ENCODE data around the gene MCAT.

Gene MCAT

DNA sequence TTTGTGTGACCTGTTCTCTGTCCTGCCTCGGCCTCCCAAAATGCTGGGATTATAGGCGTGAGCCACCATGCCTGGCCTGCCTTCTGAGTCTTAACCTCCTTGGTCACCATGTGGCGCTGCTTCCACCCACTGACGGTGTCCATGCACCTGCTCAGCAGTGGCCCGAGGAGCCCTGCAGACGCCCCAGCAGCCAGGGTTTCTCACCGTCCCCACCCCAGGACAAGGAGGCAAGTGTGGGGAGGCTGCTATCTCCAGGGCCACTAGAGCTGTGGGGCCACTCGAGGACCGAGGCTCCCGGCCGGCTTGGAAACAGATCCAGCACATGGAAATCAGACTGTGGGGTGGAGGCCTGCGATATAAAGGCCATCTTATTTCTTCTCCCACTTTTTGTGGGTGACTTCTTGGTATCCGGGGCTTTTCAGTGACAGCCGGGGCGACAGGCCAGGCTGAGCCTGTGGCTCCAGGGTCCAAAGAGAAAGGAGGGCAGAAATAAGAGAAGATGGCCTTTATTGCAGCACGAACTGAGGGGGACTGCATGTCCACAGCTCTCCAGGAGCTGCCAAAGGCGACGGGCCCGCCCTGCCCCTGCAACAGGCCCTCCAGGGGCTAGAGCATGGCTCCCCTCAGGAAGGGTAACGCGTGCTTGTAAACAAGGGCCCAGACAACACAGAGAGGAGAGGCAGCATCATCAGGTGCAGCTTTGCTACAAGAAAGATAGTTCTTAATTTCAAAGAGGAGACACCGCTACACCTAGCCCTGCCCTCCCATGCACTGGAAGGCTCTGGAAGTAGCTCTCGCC is 23.1 kb upstream of the MCAT start:
- no peaks in the 10 kb centered on the region for H3K9me3 Mint-ChIP-seq
- no peak overlapping the region for H3K4me3 Mint-ChIP-seq
- H3K27ac Mint-ChIP-seq, result no peak overlapping the region
- H3K36me3 Mint-ChIP-seq, result peaks cover 58% of the 10 kb centered on the region
- no peak for ATAC-seq
- peaks cover 19% of the 10 kb centered on the region for H3K4me1 Mint-ChIP-seq
- H3K27me3 Mint-ChIP-seq, result no peaks in the 10 kb centered on the region

- Mint-ChIP-seq H3K9me3 (no peaks in the 10 kb centered on the region), H3K4me3 (no peak overlapping the region), H3K4me1 (peaks cover 19% of the 10 kb centered on the region), H3K27me3 (no peaks in the 10 kb centered on the region), H3K27ac (peak overlapping the region; percentile 59), H3K36me3 (peaks cover 41% of the 10 kb centered on the region)
- no peak for ATAC-seq
Observed at GRCh38 chr22:43164636-43165035, 21.4 kb upstream of the MCAT start.

GRCh38 chr22:43163241-43163795 is 20.1 kb upstream of the MCAT start:
- peaks cover 30% of the 10 kb centered on the region for H3K36me3 Mint-ChIP-seq

DNA sequence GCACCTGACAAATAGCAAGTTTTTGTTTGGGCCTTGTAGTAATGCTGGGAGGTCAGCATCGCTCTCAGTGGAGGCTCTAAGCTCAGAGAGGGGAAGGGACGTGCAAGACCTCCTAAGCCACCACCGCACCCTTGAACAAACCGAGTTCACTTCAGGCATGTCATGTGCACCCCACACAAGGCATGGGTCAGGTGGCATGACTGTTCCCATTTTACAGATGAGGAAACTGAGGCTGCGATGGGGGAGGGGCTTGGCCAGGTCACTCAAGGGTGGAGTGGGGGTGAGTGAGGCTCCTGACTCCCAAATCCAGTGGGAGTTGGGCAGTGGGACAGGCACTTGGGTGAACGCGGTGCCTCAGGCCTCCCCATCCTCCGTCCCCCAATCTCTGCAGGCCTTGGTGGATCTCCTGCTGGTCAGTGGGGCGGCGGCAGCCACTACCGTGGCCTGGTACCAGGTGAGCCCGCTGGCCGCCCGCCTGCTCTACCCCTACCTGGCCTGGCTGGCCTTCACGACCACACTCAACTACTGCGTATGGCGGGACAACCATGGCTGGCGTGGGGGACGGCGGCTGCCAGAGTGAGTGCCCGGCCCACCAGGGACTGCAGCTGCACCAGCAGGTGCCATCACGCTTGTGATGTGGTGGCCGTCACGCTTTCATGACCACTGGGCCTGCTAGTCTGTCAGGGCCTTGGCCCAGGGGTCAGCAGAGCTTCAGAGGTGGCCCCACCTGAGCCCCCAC is 19.4 kb upstream of the MCAT start:
- H3K4me3 Mint-ChIP-seq, result no peak overlapping the region
- no peaks in the 10 kb centered on the region for H3K27me3 Mint-ChIP-seq
- ATAC-seq, result no peak
- no peak overlapping the region for H3K27ac Mint-ChIP-seq
- H3K9me3 Mint-ChIP-seq, result no peaks in the 10 kb centered on the region
- peaks cover 22% of the 10 kb centered on the region for H3K36me3 Mint-ChIP-seq
- peaks cover 19% of the 10 kb centered on the region for H3K4me1 Mint-ChIP-seq

More at GRCh38 chr22:43163241-43163795, 20.1 kb upstream of the MCAT start:
- no peaks in the 10 kb centered on the region for H3K27me3 Mint-ChIP-seq
- ATAC-seq, result no peak
- H3K27ac Mint-ChIP-seq, result peak overlapping the region; percentile 59
- H3K9me3 Mint-ChIP-seq, result no peaks in the 10 kb centered on the region
- no peak overlapping the region for H3K4me3 Mint-ChIP-seq
- peaks cover 19% of the 10 kb centered on the region for H3K4me1 Mint-ChIP-seq

- Mint-ChIP-seq H3K27me3 (no peaks in the 10 kb centered on the region), H3K9me3 (no peaks in the 10 kb centered on the region), H3K4me1 (peaks cover 28% of the 10 kb centered on the region), H3K4me3 (no peak overlapping the region), H3K27ac (no peak overlapping the region), H3K36me3 (peaks cover 5% of the 10 kb centered on the region)
- ATAC-seq, result no peak
Observed at GRCh38 chr22:43160497-43161126, 17.4 kb upstream of the MCAT start.

DNA sequence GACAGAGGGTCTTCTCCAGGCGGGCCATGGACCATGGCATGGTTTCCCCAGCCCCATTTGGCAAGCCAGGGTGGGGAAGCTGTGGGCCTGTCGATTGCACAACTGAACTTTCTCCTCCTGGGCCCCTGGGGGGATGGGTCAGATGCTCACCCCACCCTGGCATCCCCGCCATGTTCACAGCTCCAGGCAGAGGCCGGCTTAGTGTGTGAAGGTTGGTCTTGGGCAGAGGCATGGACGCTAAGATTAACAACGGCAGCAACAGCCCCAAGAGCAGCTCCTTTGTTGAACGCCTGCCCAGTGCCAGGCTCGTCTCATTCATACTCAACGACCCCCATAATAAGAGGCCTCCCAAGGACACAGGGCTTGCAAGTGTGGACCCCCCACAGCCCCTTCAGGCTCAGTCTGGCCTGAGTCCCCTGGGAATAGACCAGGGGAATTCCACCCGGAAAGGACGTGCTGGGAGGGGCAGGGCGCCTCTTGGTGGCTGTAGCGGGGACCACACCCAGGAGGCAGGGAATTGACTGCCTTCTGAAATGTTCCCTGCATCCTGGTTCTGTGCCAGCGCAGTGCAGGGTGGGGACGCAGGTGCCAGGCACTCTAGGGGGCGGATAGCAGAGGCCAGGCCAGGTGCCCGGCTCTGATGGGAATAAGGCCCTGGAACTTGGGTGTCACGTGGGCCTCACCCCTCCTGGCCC is 16.4 kb upstream of the MCAT start:
- Mint-ChIP-seq H3K4me1 (peaks cover 35% of the 10 kb centered on the region), H3K9me3 (no peaks in the 10 kb centered on the region), H3K36me3 (peaks cover 5% of the 10 kb centered on the region), H3K4me3 (no peak overlapping the region), H3K27me3 (no peaks in the 10 kb centered on the region), H3K27ac (no peak overlapping the region)
- no peak for ATAC-seq

DNA sequence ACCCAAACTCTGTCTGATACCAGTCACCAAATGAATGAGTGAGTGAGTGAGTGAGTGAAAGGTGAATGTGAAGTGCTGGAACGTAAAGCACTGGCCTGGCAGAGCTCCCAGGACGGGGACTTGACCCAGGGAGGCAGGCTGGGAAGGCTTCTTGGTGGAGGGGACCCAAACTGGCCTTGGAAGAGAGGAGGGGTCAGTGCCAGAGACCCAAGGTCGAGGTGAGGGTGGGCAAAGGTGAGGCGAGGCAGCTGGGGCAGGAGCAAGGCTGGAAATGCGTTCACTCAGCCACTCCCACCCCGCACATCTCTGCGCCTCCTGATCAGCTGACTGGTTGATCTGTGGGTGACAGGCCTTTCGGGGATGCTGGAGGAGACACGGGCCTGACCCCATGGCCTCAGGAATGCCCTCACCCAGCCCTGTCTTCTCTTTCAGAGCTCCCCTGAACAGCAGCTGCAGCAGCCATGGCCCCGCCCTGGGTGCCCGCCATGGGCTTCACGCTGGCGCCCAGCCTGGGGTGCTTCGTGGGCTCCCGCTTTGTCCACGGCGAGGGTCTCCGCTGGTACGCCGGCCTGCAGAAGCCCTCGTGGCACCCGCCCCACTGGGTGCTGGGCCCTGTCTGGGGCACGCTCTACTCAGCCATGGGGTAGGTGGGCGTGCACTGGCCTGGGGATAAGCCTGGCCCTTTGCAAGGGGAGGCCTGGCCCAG is 15.7 kb upstream of the MCAT start:
- Mint-ChIP-seq H3K27me3 (no peaks in the 10 kb centered on the region), H3K4me3 (no peak overlapping the region), H3K9me3 (no peaks in the 10 kb centered on the region), H3K27ac (no peak overlapping the region), H3K4me1 (peaks cover 35% of the 10 kb centered on the region), H3K36me3 (peaks cover 5% of the 10 kb centered on the region)
- ATAC-seq, result no peak

DNA sequence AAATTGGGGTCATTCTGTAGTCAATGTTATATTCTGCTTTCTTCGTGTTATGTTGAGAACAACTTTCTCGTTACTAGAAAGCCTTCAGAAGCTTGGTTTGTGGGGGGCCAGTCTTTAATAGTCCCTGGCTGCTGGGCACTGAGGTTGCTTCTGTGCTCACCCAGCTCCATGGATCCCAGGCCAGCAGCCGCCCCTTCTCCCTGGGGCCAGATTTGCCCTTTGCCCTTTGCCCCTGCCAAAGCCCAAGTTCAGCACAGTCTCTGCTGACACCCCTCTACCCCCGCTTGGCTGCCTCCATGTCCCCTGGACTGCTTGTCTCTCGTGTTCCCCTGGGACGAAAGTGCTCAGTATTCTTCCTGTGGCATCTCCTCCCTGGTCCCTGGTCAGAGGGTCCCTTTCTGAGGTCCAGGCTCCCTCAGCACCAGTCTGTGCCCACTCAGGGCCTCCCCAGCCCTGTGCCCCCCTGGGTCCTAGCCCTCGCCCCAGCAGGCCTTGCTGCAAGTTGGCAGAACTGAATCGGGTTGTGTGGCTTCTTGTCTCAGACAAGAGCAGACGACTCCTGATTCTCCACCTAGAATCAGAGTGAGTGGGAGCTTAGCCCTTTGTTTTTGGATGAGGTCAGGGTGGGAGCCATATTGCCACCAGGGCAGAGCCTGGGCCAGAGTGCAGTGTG is 14.8 kb upstream of the MCAT start:
- Mint-ChIP-seq H3K36me3 (peaks cover 5% of the 10 kb centered on the region), H3K4me3 (no peak overlapping the region), H3K27ac (no peak overlapping the region), H3K4me1 (peaks cover 35% of the 10 kb centered on the region), H3K27me3 (peaks cover 4% of the 10 kb centered on the region), H3K9me3 (no peaks in the 10 kb centered on the region)
- ATAC-seq, result no peak

DNA sequence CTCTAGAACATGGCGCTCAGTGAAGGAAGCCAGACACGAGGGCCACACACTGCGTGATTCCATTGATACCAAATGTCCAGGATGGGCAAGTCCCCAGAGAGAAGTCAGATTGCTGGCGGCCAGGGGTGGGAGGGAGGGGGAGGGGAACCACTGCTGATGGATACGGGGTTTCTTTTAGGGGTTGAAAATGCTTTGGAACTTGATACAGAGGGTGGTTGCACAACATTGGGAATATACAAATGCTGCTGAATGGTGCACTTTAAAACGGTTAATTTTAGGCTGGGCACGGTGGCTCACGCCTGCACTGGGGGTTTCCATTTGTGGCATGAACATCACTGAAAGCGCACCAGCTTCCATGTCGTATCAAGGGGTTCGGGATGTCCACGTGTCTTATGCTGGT is 13.2 kb upstream of the MCAT start:
- no peaks in the 10 kb centered on the region for H3K36me3 Mint-ChIP-seq
- H3K27me3 Mint-ChIP-seq, result peaks cover 9% of the 10 kb centered on the region
- peaks cover 42% of the 10 kb centered on the region for H3K4me1 Mint-ChIP-seq
- ATAC-seq, result no peak
- no peaks in the 10 kb centered on the region for H3K9me3 Mint-ChIP-seq
- peak overlapping the region; percentile 41 for H3K4me3 Mint-ChIP-seq
- no peak overlapping the region for H3K27ac Mint-ChIP-seq

DNA sequence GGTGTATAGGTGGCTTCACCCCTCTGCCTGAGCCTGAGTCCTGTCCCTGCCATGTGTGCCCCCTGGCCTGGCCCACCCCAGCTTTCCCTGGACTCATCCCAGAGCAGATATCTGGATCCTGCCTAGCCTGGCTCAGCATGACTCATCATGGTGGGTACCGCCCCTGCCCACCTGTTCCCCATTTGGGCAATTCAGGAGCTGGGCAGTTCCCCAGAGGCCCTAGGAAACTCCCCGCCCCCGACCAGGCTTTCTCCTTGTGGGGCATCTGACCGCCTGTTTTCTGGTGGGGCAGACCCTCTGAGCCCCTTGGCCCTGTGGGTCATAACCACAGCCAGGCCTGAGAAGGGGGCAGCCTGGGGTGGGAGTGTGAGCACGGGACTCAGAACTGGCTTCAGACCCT is 12.6 kb upstream of the MCAT start:
- H3K36me3 Mint-ChIP-seq, result no peaks in the 10 kb centered on the region
- peak; percentile 9 for ATAC-seq
- peaks cover 48% of the 10 kb centered on the region for H3K4me1 Mint-ChIP-seq
- H3K27ac Mint-ChIP-seq, result no peak overlapping the region
- peaks cover 9% of the 10 kb centered on the region for H3K27me3 Mint-ChIP-seq
- no peaks in the 10 kb centered on the region for H3K9me3 Mint-ChIP-seq
- H3K4me3 Mint-ChIP-seq, result peak overlapping the region; percentile 41

DNA sequence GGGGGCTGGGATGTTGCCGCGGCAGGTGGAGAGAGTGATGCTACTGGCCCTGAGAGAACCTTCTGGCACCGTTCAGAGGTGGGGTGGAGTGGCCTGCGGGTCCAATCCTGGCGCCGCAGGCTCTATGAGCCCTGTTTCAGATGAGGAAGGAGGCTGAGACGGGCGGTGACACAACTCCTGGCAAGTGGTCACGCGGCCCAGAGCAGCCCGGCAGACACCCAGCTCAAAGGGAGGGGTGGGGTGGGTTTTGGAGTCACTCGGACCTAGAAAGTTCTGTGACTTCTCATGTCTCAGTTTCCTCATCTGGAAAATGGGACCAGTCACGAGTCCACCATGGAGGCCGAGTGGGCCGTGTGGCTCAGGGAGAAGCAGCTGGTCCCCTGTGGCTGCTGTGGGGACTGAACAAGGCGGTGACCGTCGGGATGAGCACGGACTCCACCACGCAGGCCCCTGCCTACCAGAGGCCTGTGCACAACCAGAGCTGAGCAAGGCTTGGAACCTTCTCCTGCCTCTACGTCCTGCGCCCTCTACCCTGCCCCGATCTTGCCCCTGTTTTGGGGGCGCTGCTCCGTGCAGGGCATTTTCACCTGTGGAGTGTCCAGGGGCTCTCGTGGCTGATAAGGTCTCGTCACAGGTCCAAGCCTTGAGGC is 11.8 kb upstream of the MCAT start:
- Mint-ChIP-seq H3K36me3 (no peaks in the 10 kb centered on the region), H3K4me1 (peaks cover 53% of the 10 kb centered on the region), H3K27ac (peak overlapping the region; percentile 46), H3K9me3 (no peaks in the 10 kb centered on the region), H3K4me3 (no peak overlapping the region), H3K27me3 (peaks cover 9% of the 10 kb centered on the region)
- no peak for ATAC-seq

DNA sequence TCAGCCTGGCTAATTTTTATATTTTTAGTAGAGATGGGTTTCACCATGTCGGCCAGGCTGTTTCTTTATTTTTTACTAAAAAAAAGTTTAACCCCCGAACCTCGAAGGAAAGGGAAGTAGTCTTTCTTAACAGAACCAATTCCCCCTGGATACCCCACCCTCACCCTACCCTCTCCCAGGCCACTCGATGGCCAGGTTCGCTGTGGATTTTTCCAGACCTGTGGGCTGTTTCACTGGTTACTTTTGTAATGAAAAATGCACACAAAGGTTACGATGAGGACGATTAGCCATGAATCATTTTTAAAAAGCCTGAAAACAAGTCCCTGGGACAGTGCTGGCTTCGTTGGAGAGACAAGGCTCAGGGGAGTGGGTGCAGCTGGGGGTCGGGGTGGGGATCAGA is 10.7 kb upstream of the MCAT start:
- Mint-ChIP-seq H3K27ac (no peak overlapping the region), H3K9me3 (no peaks in the 10 kb centered on the region), H3K4me1 (peaks cover 55% of the 10 kb centered on the region), H3K4me3 (peak overlapping the region; percentile 43), H3K27me3 (peaks cover 9% of the 10 kb centered on the region), H3K36me3 (no peaks in the 10 kb centered on the region)
- ATAC-seq, result peak; percentile 25

DNA sequence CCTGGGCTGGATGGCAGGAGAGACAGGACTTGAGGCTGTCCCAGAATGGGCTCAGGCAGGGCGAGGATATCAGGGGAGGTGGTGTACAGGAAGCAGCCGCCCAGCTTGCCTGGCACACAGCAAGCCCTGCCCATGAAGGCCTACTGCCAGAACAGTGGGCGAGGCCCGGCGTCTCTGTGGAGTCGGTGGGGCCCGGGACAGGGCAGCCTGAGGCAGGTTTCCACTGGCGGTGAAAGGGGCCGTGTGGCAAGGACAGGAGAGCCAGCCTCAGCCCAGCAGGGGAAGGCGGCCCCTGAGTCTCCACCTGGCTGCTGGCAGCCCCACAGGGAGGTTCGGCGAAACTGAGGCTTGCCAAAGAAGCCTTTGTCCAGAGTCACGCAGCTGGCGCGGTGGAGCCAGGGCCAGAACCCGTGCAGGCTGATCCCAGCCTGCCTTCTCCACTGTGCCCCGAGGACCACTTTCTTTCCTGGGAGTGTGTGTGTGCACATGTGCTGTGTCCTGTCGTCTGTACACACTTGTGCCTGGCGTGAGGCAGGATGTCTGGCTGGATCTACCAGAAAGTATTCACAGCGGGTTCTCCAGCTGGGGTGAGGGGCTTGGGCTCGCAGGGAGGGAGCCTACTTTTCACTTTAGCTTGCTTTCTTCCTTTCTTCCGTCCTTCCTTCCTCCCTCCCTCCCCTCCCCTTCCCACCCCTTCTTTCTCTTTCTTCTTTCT is 9.3 kb upstream of the MCAT start:
- Mint-ChIP-seq H3K4me1 (peaks cover 68% of the 10 kb centered on the region), H3K27me3 (peaks cover 9% of the 10 kb centered on the region), H3K27ac (peak overlapping the region; percentile 29), H3K4me3 (peak overlapping the region; percentile 77), H3K36me3 (no peaks in the 10 kb centered on the region), H3K9me3 (no peaks in the 10 kb centered on the region)
- peak; percentile 69 for ATAC-seq
